ENCODE data around the gene ASCL2.

DNA sequence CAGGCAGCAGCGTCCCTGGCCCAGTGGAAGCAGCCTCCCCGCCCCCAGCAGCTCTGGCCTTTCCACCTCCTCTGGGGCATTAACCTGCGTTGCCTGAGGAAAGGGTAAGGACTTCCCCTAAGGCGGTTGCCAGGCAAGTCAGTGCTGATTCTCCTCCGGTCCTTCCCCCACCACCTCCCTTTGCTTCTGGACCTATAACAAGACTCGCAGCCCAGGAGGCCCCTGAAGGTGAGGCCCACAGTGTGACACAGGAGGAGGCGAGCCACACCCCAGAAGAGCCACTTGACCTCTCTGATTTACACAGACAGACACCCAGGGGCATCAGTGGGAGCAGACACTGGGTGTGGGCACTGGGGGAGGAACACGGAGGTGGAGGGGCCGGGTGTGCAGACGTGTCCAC lies 35.4 kb downstream of the ASCL2 start:
- TF ChIP-seq POLR2A (IDR thresholded peaks at IDR 0.05) = no peak
- TF ChIP-seq, protein P1, sequence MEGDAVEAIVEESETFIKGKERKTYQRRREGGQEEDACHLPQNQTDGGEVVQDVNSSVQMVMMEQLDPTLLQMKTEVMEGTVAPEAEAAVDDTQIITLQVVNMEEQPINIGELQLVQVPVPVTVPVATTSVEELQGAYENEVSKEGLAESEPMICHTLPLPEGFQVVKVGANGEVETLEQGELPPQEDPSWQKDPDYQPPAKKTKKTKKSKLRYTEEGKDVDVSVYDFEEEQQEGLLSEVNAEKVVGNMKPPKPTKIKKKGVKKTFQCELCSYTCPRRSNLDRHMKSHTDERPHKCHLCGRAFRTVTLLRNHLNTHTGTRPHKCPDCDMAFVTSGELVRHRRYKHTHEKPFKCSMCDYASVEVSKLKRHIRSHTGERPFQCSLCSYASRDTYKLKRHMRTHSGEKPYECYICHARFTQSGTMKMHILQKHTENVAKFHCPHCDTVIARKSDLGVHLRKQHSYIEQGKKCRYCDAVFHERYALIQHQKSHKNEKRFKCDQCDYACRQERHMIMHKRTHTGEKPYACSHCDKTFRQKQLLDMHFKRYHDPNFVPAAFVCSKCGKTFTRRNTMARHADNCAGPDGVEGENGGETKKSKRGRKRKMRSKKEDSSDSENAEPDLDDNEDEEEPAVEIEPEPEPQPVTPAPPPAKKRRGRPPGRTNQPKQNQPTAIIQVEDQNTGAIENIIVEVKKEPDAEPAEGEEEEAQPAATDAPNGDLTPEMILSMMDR (IDR thresholded peaks at IDR 0.05) = no peak

All from uterus (tissue), 2 donors.